Measurements from ENCODE around the gene C1S.
"Not testable (repeated sequence)": the region's sequence is repeated elsewhere in the genome, so short reads cannot be mapped to it uniquely, and the experiment has no call there.

The C1S gene

DNA sequence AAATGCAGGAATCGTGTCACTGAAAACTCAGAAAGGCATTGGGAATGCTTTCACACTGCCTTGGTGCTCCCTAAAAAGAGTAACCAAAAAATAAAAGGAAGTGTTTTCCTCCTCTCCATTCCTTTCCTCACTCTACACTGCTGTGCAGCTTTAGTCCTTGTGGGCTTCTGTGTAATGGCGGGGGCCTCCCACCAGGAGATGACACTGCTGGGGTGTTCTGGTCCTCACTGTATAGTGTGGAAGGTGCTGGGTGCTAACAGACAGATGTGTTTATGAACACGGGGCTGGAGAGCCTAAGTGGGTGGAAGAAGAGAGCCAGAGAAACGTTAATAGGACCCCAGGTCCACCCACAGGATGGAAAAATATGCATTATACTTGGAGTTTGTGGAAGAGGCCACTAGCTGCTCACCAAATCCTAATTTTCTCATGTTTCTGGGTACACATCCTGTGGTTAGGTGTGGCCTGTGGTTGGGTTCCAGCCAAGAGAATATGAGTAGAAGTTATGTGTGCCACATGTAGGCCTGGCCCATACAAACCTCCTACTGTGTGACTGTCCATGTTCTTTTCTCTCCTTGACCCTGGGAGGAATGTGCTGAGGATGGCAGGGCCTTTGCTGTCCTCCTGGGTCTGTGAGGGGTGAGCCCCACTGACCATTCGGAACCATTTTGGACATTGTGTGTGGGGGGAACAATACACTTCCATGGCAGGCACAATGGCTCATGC, 14.0 kb upstream of the C1S start:
- no peak for DNase-seq (ENCODE audit: low read depth)

- DNase-seq (ENCODE audit: low read depth) = no peak
Measured at GRCh38 chr12:7047306-7047705, 13.2 kb upstream of the C1S start.

DNA sequence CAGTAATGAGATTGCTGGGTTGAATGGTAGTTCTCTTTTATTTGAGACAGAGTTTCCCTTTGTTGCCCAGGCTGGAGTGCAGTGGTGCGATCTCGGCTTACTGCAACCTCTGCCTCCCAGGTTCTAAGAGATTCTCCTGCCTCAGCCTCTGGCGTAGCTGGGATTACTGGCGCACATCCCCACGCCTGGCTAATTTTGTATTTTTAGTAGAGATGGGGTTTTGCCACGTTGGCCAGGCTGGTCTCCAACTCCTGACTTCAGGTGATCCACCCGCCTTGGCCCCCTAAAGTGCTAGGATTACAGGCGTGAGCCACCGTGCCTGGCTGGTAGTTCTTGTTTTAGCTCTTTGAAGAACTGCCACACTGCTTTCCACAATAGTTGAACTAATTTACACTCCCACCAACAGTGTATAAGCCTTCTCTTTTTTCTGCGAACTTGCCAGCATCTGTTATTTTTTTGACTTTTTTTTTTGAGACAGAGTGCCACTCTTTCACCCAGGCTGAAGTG, 11.0 kb upstream of the C1S start:
- DNase-seq (ENCODE audit: low read depth) = not testable (repeated sequence)

- not testable (repeated sequence) for DNase-seq (ENCODE audit: low read depth)
Measured at GRCh38 chr12:7049973-7050372, 10.5 kb upstream of the C1S start.

GRCh38 chr12:7054925-7055324, 5.6 kb upstream of the C1S start:
- DNase-seq (ENCODE audit: low read depth) = no peak

GRCh38 chr12:7055736-7056135, 4.8 kb upstream of the C1S start:
- not testable (repeated sequence) for DNase-seq (ENCODE audit: low read depth)

DNA sequence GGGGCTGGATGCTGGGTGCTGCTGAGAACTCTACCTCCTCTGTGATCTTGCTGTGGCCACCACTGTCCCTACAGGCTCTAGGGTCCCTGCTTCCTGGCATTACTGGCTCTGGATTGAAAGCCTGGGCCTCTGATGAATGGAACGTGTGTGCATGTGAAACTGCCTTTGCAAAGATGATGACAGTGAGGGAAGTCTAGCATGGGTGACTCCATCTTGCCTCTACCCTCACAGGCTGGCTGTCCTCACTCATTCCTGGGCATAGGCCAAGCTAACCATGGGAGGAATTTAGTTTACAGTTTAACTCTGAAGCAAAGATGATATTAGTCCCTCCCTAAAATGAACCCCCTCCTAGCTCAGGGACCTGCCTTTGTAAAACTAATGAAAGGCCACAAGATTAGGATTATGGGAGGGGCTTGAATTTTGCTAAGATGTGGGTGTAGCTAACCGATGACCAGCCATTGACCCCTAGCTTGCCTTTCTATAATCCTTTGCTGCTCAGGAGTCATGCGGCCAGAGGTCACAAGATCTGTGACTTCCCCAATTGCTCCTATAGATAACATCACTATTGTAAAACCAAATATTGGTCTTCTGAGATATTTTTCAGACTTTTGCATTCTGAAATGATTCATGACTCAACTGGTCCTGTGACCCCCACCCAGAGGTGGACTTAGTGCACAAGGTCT, 2.2 kb upstream of the C1S start:
- DNase-seq (ENCODE audit: low read depth) = no peak

DNA sequence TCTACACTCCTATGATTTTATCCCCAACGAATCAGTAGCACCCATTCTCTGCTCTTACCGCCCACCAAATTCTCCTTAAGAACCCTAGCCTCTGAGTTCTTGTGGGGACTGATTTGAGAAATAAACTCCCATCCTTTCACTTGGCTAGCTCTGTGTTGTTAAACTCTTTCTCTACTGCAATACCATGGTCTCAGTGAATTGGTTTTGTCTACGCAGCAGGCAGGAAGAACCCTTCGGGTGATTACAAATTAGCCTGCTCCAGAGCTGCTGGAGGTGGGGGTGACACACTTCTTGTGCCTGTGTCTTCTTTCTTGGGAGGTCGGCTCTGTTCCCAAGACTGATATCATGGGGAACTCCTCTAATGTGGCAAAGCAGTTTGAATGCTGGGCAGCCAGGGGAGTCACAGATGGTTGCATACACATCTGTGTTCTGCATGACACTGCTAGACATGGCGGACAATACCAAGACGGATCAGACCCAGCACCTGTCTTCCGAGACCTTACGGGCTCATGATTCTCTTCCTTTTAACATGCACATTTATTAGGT, 1.6 kb upstream of the C1S start:
- no peak for DNase-seq (ENCODE audit: low read depth)

DNA sequence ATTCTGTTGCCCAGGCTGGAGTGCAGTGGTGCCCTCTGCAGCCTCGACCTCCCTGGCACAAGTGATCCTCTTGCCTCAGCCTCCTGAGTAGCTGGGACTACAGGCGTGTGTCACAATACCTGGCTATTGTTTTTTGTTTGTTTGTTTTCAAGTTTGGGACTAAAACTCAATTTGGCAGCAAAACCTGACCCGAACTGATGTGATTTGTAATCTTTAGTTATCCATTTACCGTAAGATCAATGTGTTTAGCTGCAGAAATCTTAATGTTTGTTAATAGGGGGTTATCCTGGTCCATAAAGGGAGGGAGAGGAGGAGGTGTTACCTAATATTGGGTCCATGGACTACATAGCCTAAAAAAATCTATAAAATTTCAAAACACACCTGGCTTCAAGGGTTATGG, 738 bp upstream of the C1S start:
- DNase-seq (ENCODE audit: low read depth) = no peak

GRCh38 chr12:7061138-7061537, 620 bp downstream of the C1S start:
- DNase-seq (ENCODE audit: low read depth) = no peak

DNA sequence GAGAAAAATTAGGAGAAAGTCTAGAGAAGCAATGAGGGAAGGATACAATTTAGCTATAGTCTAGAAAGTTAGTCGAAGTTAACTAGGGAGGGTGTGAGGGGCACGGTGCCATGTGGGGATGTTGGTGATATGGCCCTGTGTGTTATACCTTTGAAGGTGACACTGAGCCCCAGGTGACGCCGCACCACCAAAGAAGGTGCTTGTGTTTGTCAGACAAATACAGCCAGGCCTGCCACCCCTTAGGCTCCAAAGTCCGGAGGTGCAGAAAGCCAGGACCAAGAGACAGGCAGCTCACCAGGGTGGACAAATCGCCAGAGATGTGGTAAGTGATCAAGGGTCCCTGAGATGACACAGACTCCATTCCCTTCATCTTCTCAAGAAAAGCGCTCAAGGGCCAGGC, 1.1 kb downstream of the C1S start:
- DNase-seq (ENCODE audit: low read depth) = no peak

DNA sequence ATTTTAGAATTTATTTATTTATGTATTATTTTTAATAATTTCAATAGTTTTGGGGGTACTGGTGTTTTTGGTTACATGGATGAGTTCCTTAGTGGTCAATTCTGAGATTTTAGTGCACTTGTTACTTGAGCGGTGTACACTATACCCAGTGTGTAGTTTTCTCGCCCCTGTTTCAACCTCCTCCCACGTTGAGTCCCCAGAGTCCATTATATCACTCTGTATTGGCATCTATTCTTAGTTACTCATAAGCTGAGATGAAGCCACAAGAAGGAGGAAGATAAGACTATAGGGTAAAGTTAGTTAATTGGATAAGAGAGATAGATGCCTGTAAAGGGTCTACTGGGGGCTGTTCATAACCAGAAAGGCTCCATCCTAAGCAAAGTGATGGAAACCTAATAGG, 4.0 kb downstream of the C1S start:
- DNase-seq (ENCODE audit: low read depth) = no peak

DNA sequence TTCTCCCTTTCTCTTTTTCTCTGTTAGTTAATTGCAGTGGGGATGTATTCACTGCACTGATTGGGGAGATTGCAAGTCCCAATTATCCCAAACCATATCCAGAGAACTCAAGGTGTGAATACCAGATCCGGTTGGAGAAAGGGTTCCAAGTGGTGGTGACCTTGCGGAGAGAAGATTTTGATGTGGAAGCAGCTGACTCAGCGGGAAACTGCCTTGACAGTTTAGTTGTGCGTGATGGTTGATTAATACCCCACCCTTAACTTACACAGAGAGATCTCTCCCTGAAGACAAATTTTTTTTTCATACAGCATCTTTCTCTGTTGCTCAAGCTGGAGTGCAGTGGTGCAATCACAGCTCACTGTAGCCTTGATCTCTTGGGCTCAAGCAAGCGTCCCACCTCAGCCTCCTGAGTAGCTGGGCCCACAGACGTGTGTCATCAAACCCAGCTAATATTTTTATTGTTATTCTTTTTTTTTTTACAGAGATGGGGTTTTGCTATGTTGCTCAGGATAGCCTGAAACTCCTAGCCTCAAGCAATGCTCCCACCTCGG, 4.6 kb downstream of the C1S start:
- no peak for DNase-seq (ENCODE audit: low read depth)

GRCh38 chr12:7066596-7066995, 6.1 kb downstream of the C1S start:
- DNase-seq (ENCODE audit: low read depth) = no peak

GRCh38 chr12:7067096-7067495, 6.6 kb downstream of the C1S start:
- DNase-seq (ENCODE audit: low read depth) = no peak

DNA sequence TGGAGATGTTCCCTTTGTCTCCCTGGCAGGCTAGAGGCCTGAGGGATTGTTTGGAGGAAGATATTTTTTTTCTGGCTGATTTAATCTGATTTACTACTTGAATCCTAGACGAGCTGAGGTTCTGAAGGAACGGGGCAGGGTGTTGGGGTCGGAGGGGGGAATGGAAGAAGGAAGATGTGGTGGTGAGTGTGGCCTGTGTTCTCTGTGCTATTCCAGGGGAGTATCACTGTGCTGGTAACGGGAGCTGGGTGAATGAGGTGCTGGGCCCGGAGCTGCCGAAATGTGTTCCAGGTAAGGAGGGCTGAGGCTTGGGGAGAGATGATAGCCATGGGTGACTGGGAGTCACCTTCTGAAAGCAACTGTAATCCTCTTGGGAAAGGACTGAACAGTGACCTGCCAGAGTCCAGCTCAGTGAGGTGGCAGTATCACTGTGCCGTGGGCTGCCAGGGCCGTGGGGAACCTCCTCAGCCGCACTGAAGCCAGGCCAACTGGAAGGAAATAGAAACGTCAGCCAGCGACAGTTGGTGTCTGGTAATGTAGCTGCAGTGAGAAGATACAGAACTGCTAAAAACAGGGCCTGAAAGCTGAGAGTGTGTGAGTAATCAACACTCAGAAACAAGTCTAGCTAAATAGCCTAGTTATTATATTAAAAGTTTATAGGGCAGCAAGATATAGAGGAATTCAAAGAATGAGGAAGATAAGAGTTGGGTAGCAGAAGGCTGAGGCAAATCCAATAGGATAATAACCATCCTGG, 7.9 kb downstream of the C1S start:
- DNase-seq (ENCODE audit: low read depth) = no peak

DNA sequence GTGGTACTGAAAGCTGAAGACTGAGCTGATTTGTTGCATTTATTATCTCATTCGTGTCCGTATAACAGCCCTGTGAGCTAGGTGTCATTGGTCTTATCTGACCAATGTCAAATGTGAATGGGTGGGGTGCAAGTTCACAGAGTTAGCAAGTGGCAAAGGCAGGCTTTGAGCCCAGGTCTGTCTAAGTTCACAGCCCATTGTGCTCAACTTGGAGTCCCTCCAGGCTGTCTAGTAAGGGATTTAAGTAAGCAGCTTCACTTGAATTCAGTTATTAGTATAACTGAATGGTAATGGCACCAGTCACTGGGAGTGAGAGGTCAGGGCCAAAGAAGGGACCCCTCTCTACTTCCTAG, 8.5 kb downstream of the C1S start:
- DNase-seq (ENCODE audit: low read depth) = no peak

GRCh38 chr12:7069386-7069785, 8.9 kb downstream of the C1S start:
- no peak for DNase-seq (ENCODE audit: low read depth)

DNA sequence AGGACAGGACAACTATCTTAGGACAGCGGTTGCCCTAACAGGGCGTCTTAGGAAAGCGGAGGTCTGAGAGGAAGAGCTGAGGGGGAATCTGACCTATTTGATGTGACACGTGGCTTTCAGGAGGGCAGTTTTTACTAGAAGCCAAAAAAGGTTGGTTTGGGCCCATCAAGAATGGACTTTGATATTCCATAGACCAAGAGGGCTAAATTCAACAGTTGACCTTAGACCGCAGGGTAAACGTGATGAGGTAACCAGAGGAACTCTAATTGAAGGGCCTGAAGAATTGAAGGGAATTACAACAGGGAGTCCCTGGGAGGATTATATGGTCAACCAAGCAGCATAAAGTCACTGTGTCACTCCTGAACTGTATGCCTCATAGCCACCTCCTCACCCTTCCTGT, 11.5 kb downstream of the C1S start:
- no peak for DNase-seq (ENCODE audit: low read depth)

DNA sequence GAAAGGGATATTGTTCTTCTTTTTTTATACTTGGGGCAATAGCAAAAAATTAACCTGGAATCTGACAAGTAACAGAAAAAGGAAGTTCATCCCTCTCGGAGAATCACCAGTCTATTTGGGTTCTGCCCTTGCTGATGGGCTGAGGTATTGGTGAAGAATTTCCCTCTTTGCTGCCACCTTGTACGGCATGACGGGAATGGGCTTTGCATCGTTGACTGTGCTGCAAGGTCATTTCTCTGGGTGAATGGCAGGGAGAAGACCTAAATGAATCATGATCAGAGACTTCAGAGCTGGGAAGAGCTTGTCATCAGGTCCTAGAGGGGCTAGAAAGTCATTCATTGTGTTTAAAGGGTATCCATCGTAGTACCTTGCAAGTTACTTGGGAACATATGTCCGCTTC, 12.0 kb downstream of the C1S start:
- DNase-seq (ENCODE audit: low read depth) = no peak

GRCh38 chr12:7073946-7074345, 13.4 kb downstream of the C1S start:
- no peak for DNase-seq (ENCODE audit: low read depth)

DNA sequence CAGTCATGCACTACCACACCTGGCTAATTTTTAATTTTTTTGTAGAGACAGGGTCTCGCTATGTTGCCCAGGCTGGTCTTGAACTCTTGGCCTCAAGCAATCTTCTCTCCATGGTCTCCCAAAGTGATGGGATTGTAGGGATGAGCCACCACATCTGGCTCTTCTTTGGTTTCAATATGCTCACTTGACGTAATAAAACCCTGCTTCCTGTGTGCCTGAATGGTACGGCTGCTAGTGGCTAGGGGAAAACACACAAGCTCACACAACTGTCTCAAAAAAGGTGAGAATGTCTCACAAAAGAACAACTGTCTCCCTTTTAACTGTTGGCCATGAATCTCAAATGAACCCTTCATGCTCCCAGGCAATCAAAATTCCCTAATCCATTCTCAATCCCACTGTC, 15.0 kb downstream of the C1S start:
- DNase-seq (ENCODE audit: low read depth) = no peak

DNA sequence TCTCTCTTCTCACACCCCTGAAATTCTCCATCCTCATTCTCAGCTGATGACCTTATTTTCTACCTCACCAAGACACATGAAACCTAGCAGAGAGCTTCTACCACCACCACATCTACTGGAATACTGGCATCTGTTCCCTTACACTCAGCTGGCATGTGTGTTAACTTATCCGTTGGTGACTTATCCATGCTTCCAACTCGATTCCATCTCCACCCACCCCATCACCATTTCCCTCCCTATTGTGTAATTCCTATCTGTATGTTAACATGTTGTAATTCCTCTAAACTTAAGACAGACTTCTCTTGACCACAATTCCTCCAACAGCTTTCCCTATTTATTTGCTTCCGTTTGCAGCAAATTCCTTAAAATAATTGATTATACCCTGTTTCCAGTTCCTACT, 15.4 kb downstream of the C1S start:
- DNase-seq (ENCODE audit: low read depth) = no peak
